Dermis microvascular lymphatic vessel endothelial cell (primary cell): ENCODE data around the gene ZFYVE9. TPM values are rescaled to one million over a fixed set of nuclear protein-coding genes. Genes with fewer than 3 reads are reported as not detected.
A peak's percentile ranks its signal among the peaks of the same experiment; 100 is the strongest.
"Not testable (repeated sequence)": the region's sequence is repeated elsewhere in the genome, so short reads cannot be mapped to it uniquely, and the experiment has no call there.

Experiments
- DNase-seq, 2 donors: peaks; one replicate each; pipeline versions ENCODE4 v3.0.0 to v3.0.0-alpha.2; 2010; ENCODE audit warnings: low read depth in 2 of 2
- total RNA-seq: library from RNA; depleted of rRNA; stranded (reverse); fragments of >200 nt; gene quantifications from 2 replicates; pipeline ENCODE4 v1.2.1, GENCODE V29; 2014

Gene ZFYVE9
- total RNA-seq, 1 donor from 2014 or later = 21.7 TPM

DNA sequence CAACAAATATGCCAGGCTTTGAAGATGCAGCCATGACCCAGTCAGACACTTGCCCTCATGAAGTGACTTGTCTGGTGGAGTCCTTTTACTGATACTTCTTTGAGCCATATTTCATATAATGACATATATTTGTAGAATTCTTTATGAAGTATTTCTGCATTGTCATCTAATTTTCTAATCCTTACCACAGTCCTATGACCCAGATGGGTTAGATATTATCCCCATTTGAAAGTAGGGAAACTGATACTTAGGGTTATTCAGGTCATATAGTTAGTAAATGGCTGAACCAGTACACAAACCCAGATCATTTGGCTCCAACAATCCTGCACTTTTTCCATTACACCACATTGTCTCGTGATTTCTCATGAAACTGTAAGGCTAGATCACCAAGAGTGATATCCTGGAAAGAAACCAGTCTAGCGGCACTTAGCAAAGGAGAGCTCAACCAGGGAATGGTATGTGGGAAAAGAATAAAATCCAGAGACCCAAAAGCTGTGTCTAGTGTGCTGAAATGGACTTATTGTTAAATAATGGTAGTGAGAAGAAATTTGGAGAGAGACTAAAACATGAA is 49.6 kb downstream of the ZFYVE9 start:
- DNase-seq = no peak

DNA sequence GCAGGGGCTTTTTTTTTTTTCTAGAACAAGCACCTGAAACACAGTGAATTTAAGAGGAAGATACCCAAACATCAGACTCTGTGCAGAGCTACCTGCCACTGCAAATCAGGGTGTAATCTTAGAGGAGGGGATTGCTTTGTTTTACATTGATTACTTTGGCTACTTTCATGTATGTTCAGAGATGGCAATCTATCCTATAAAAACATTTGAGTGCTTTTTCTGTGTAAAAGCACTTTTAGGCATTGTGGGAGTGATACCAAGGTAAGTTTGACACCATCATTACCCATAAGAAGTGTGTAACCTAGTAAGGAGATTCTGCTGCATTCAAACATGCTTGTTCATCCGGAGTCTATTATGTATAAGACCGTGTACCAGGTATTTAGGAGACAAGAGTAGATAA is 50.1 kb downstream of the ZFYVE9 start:
- no peak for DNase-seq

DNA sequence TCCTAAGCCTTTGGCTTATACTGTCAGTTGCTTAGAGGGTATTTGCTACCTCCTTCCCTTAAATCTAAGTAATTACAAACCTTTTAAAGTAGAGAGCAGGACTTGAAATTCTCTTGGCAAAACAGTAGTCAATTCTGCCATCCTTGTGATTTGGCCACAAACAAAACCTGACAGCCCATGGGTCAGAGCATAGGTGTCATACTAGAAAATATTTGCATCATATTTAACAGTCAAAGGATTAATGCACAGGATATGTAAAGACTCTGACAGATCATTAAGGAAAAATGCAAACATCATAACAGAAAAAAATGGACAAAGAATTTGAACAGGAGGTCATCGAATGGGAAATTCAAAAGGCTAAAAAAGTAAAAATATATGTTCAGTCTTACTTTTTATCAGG is 50.5 kb downstream of the ZFYVE9 start:
- no peak for DNase-seq

DNA sequence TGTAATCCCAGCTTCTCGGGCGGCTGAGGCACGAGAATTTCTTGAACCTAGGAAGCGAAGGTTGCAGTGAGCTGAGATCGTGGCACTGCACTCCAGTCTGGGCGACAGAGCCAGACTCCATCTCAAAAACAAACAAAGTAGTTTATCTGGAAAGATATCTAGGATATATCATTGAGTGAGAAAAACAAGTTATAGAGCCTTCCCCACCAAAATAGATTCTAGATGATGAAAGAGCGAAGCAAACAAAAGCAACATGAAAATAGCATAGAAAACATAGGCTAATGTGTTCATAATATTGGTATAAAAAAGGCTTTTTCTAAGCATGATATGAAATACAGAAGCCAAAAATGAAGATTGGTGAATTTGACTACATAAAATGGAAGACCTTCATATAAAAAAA is 52.1 kb downstream of the ZFYVE9 start:
- no peak for DNase-seq

DNA sequence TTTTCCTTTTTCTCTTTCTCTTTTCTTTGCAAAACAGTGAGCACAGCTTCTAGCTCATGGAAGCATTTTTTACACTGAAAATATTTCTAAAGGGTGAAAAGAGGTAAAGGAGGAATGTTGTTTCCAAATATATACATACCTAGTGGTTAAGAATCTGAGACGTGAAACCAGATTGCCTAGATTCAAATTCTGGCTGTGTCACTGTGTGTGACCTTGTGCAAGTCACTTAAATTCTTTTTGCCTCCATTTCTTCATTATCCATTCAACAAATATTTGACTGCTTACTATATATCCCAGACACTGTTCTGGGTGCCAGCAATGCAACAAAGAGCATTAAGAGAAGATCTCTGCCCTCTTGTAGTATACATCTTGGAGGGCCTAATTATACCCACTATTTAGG is 53.3 kb downstream of the ZFYVE9 start:
- no peak for DNase-seq

DNA sequence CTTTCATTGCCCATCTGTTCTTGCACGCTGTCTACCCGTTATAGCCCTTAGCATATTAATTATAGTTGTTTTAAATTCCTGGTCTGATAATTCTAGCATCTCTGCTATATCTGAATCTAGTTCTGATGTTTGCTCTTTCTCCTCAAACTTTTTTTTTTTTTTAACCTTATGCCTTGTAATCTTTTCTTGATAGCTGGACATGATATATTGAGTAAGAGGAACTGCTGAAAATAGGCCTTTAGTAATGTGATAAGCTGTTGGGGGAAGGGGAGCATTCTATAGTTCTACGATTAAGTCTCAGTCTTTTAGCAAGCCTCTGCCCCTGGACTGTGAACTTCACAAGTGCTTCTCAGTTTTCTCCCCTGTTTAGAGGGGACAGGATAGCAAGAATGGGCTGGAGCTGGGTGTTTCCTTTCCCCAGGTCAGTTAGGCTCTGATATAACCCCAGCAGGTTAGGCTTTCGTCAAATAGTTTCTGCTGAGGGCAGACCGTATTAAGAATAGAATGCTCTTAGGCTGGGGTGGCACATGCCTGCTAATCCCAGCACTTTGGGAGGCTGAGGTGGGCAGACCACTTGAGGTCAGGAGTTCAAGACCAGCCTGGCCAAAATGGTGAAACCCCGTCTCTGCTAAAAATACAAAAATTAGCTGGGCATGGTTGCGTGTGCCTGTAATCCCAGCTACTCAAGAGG is 62.2 kb downstream of the ZFYVE9 start:
- DNase-seq = no peak

DNA sequence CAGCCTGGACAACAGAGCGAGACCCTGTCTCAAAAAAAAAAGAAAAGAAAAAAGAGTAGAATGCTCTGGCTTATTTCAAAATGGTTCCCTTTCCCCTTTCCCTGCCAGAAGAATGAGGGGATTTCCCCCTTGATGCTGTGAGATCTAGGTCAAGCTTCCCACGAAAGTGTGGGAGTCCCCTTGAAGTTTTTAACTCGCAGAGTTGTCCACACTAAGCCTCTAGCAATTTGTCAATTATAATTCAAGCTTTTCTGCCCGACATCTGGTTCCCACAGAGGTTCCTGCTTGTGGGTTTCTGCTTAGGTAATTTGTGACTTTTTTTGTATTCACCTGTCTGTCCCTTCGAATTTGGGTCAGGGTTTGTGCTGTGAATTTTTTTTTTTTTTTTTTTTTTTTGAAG is 62.8 kb downstream of the ZFYVE9 start:
- no peak for DNase-seq

DNA sequence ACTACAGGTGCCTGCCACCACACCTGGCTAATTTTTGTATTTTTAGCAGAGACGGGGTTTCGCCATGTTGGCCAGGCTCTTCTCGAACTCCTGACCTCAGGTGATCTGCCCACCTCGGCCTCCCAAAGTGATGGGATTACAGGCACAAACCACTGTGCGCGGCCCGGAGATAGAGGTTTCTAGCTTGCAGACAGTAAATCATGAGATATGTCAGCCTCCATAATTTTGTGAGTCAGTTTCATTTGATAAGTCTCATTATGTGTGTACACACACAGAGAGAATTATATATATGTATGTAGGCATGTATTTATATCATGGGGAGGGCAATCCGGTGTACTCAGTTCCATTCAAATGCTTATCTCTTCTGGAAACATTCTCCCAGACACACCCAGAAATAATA is 64.8 kb downstream of the ZFYVE9 start:
- DNase-seq = not testable (repeated sequence)

DNA sequence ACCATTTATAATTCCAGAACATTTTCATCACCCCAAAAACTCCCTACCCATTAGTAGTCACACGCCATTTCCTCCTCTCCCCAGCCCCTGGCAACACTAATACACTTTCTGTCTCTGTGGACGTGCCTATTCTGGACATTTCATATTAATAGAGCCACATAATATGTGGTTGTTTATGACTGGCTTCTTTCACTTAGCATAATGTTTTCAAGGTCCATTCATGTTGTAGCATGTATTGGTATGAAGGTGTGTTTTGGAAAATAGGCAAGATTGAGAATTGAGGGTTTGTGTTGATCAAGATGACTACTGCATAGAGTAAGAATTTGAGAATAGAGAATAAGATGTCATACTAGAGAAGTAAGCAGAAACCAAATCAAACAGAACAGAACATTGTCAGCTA is 67.5 kb downstream of the ZFYVE9 start:
- no peak for DNase-seq

DNA sequence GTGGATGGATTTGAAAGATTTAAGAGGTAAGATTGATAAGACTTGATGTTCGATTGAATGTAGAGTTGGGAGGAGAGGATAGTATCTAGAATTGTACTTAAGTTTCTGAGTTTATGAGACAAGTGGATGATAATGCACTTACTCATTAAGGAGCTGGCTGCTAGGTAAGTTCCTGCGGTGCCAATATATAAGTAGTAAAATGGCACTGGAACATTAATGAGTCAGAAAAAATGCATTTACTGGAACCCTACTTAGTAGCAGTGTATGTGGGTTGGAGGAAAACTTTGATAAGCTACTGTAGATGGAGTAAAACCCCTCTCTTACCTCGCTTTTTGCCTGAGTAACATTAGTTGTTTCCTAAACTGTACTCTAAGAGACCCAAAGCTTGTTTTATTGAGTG is 68.2 kb downstream of the ZFYVE9 start:
- no peak for DNase-seq

DNA sequence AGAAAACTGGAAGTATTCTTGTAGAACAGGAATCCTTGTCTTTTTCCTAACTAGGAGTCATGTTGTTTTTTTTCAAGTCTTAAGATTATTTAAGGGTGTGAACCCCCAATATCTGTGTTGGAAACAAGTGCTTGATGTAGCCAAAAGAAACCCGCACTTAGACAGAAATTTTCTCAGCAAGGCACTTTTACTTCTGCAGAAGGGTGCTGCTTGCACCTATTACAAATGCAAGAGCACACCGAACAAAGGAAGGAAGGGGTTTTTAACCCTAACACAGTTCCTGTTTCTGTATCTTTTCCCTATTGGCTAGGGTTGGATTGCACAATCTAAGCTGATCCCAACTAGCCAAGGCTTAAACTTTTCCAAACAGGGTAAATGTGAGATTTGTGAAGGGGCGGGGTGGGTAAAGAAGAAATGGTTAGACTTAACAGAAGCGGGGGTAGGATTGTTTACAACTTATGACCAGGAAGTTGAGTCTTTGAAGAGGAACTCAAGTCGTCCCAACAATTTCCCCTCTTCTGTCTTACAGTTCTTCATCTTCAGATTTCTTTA is 75.1 kb downstream of the ZFYVE9 start:
- DNase-seq = no peak

DNA sequence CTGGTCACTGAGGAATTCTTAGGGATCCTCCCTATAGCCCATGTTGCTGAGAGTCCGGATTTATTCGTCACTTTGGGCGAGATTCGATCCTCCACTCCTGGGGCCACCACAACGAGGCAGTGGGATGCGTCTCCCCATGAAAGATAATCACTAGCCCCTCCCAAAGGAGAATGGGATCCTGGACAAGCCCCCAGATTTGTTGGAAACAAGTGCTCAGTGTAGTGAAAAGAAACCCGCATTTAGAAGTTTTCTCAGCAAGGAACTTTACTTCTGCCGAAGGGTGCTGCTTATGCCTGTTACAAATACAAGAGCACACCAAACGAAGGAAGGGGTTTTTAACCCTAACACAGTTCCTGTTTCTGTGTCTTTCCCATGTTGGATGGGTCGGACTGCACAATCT is 83.3 kb downstream of the ZFYVE9 start:
- DNase-seq = peak; percentile 5 to 12

DNA sequence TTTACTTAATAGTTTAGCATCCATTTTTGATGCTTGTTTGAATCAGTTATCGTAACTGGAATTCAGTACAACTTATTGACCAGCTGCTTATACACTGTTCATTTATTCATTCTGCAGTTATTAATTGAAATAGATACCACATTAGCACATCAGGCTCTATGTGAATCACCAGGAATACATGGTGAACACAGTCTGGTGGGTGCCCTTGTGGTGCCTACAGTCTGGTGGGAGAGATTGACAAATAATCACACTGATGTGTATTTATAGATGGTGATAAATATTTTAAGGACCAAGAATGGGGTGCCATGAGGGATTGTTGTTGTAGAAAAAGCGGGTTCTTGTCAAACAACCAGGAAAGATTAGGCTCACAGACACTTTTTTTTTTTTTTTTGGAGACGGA is 87.6 kb downstream of the ZFYVE9 start:
- no peak for DNase-seq

DNA sequence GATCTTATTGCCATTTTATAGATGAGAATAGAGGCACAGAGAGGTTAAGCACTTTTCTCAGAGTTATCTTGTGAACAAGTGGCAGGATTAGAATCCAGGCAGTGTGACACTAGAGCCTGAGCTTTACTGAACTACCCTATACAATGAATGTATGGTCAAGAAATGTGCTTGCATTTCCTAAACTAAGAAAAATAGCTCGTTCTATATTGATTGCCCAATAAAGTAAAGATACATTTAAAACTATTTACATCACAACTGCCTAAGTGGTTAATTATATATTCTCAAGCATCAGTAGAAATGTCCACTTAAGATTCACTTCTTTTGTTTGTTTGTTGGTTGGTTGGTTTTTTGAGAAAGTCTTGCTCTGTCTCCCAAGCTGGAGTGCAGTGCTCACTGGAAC is 91.6 kb downstream of the ZFYVE9 start:
- no peak for DNase-seq

DNA sequence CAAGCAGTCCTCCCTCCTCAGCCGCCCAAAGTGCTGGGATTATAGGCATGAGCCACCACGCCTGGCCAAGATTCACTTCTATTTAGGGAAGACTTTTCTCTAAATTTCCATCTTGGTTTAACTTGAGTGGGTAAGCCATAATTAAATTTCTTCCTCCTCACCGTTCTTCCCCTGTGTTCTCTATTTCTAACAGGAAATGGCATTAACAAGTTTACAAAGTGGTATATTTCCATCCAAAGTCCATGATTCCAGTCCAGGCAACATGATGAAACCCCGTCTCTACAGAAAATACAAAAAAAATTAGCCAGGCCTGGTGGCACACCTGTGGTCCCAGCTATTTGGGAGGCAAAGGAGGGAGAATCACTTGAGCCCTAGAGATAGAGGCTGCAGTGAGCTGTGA is 92.1 kb downstream of the ZFYVE9 start:
- DNase-seq = no peak

DNA sequence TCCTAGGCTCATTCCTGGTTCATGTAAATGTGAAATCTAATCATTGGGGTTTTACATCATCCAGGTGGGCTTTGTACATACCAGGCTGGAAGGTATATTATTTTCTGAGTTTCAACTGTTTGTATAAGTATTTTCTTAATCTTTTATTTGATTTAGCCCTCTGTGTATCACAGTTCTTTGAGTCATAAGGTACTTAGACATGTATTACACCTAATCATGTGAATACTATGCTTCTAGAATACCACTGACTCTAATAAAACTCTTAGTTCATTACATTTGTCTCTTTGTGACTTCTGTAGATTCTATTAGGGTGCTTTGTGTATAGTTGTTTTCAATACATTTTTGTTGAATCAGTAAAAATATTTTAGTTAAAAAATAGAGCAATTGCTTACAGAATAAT is 92.8 kb downstream of the ZFYVE9 start:
- DNase-seq = no peak

DNA sequence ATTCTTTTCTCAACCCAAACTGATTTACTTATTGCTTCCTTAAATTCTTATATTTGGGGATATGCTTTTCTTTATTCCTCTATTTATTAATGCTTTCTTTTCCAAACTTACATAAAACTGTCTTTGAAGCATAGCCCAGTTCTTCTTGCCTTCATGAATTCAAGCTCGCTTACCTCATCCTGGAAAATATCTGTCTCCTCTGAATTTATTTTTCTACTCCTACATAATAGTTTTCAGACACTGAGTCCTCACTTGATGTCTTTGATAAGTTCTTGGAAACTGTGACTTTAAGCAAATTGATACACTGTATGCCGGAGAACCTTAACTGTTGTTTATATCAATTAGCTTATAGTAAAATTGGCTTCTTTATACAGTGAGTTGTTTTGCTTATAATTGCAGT is 93.8 kb downstream of the ZFYVE9 start:
- DNase-seq = no peak

DNA sequence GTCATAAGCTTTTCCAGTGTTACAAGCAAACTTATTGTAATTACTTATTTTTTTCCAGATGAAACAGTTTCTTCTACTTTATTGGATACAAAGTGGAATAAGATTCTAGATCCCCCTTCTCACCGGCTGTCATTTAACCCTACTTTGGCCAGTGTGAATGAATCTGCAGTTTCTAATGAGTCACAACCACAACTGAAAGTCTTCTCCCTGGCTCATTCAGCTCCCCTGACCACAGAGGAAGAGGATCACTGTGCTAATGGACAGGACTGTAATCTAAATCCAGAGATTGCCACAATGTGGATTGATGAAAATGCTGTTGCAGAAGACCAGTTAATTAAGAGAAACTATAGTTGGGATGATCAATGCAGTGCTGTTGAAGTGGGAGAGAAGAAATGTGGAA is 95.5 kb downstream of the ZFYVE9 start:
- DNase-seq = no peak

DNA sequence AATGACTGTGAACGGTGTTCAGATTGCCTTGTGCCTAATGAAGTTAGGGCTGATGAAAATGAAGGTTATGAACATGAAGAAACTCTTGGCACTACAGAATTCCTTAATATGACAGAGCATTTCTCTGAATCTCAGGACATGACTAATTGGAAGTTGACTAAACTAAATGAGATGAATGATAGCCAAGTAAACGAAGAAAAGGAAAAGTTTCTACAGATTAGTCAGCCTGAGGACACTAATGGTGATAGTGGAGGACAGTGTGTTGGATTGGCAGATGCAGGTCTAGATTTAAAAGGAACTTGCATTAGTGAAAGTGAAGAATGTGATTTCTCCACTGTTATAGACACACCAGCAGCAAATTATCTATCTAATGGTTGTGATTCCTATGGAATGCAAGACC is 96.6 kb downstream of the ZFYVE9 start:
- DNase-seq = peak in 1 of 2 donors; percentile 51

DNA sequence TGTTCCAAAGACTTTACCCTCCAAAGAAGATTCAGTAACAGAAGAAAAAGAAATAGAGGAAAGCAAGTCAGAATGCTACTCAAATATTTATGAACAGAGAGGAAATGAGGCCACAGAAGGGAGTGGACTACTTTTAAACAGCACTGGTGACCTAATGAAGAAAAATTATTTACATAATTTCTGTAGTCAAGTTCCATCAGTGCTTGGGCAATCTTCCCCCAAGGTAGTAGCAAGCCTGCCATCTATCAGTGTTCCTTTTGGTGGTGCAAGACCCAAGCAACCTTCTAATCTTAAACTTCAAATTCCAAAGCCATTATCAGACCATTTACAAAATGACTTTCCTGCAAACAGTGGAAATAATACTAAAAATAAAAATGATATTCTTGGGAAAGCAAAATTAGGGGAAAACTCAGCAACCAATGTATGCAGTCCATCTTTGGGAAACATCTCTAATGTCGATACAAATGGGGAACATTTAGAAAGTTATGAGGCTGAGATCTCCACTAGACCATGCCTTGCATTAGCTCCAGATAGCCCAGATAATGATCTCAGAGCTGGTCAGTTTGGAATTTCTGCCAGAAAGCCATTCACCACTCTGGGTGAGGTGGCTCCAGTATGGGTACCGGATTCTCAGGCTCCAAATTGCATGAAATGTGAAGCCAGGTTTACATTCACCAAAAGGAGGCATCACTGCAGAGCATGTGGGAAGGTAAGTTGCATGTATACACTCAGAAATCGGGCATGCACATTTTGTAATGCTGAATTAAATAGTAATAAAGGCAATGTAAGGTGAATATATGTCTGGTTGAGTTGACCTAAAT is 97.2 kb downstream of the ZFYVE9 start:
- DNase-seq = no peak

DNA sequence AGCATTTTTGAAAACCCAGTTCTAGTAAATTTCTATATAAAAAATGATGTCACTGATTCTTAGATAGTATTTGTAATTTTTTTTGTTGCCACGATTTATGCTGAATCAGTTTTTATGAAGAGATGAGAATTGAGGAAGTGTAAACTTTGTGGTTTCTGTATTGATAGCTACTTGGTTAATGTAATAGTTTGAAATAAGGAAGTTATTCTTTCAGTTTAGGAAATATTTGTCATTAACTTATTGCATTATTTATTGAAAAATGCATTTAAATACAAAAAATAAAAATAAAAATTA is 97.8 kb downstream of the ZFYVE9 start:
- no peak for DNase-seq

DNA sequence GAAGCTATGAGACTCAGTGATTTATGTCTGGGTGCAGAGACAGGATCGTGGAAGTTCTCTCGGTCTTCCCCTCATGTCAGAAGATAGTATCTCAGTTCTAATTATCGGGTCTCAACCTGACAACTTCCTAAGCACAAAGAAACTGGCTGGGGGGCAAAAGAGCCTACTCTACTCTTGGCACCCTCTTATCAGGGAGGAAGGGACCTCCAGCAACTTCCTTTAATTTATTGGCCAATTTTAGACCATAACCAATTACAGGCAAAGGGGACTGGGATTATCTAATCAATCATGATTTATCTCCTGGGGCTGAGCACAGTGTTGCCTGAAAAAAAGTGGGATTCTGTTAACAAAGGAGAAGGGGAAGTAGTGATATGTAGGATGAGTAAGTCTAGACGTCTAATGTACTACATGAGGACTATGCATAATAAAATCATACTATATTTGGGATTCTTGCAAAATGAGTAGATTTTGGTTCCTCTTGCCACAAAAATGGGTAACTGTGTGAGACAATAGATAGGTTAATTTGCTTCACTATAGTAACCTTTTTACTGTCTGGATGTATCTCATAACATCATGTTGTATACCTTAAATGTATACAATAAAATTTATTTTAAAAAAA is 98.8 kb downstream of the ZFYVE9 start:
- peak in 1 of 2 donors; percentile 43 for DNase-seq
